Uterus (tissue), 4 donors: Measurements from ENCODE around the gene ZSWIM1. TPM values are rescaled to one million over a fixed set of nuclear protein-coding genes. Genes with fewer than 3 reads are reported as not detected.

Experiments used
- DNase-seq, 2 donors: peaks; one replicate each; pipeline ENCODE4 v3.0.0-alpha.2; 2019 to 2020
- H3K27ac ChIP-seq, 2 donors: fragments of 200-600 bp; sonication (generic); 1 replicate in 1 of 2; 2 replicates in 1 of 2; pipeline ENCODE4 v1.5.1; 2016 to 2018
- H3K27me3 ChIP-seq, 2 donors: fragments of 200-600 bp; sonication (generic); one replicate each; pipeline ENCODE4 v1.5.1; 2018 to 2019; ENCODE audit warnings: control low read depth in 1 of 2
- H3K36me3 ChIP-seq, 2 donors: fragments of 200-600 bp; sonication (generic); one replicate each; pipeline ENCODE4 v1.5.1; 2019; ENCODE audit warnings: control low read depth in 1 of 2
- H3K4me1 ChIP-seq, 2 donors: fragments of 200-600 bp; sonication (generic); one replicate each; pipeline ENCODE4 v1.5.1; 2018 to 2019; ENCODE audit warnings: control low read depth in 1 of 2
- H3K4me3 ChIP-seq, 2 donors: fragments of 200-600 bp; sonication (generic); 1 replicate in 1 of 2; 2 replicates in 1 of 2; pipeline ENCODE4 v1.5.1; 2018 to 2019; ENCODE audit warnings: mild to moderate bottlenecking in 1 of 2
- H3K9me3 ChIP-seq, 2 donors: fragments of 200-600 bp; sonication (generic); one replicate each; pipeline ENCODE4 v1.5.1; 2019; ENCODE audit warnings: control low read depth in 1 of 2
- CTCF ChIP-seq, 4 experiments: fragments of 200-600 bp in 2 of 4; fragments of 450-650 bp in 2 of 4; sonication (generic) in 2 of 4; IDR thresholded peaks; one replicate each; pipeline ENCODE4 v1.5.1; 2016 to 2019; ENCODE audit warnings: antibody characterized with exemption in 4 of 4, mild to moderate bottlenecking in 2 of 4, moderate library complexity in 1 of 4
- POLR2A ChIP-seq, 2 donors: fragments of 450-650 bp; IDR thresholded peaks; one replicate each; pipeline ENCODE4 v1.6.1; 2016; ENCODE audit warnings: antibody characterized with exemption in 2 of 2, mild to moderate bottlenecking in 1 of 2, moderate library complexity in 1 of 2
- intact Hi-C: fragments of 100-400 bp; cut with DNase I; formaldehyde crosslinking; loops from one replicate; pipeline ENCODE4 v1.15.1; 2023; ENCODE audit warnings: low total_unique reads
- total RNA-seq, 4 donors: library from RNA; depleted of rRNA in 3 of 4; stranded (reverse); fragments of >200 nt in 3 of 4; gene quantifications; one replicate each; pipeline versions ENCODE4 v1.1.0 to v1.2.4, GENCODE V29; 2014 to 2023
- donor health status: DM: yes; HTN: yes; CAD: no.

Gene ZSWIM1
- total RNA-seq, 4 donors from 2014 or later: 0.77 to 12.2 (median 3.3) TPM

- Histone ChIP-seq H3K36me3 (no peaks in the 10 kb centered on the region), H3K27me3 (no peaks in the 10 kb centered on the region), H3K9me3 (no peaks in the 10 kb centered on the region), H3K27ac (peak overlapping the region; percentile 58 to 69), H3K4me1 (peaks cover 0 to 12% of the 10 kb centered on the region in 2 donors), H3K4me3 (no peak overlapping the region)
- no peak for DNase-seq
- intact Hi-C loops: no loop called here
- TF ChIP-seq POLR2A (IDR thresholded peaks at IDR 0.05) (no peak), CTCF (IDR thresholded peaks at IDR 0.05) (no peak)
Measured at GRCh38 chr20:45841407-45842129, 39.5 kb upstream of the ZSWIM1 start.

GRCh38 chr20:45842169-45842812 is 38.7 kb upstream of the ZSWIM1 start:
- H3K4me1 ChIP-seq: peaks cover 0 to 8% of the 10 kb centered on the region in 2 donors
- TF ChIP-seq CTCF (IDR thresholded peaks at IDR 0.05): no peak
- no peak for TF ChIP-seq POLR2A (IDR thresholded peaks at IDR 0.05)
- intact Hi-C loops: no loop called here
- peak in 1 of 2 donors; percentile 76 for DNase-seq
- H3K27me3 ChIP-seq: no peaks in the 10 kb centered on the region
- no peak overlapping the region for H3K4me3 ChIP-seq
- H3K27ac ChIP-seq: peak overlapping the region; percentile 58 to 69
- H3K36me3 ChIP-seq: no peaks in the 10 kb centered on the region
- no peaks in the 10 kb centered on the region for H3K9me3 ChIP-seq

- intact Hi-C loops: no loop called here
- TF ChIP-seq CTCF (IDR thresholded peaks at IDR 0.05): no peak
- TF ChIP-seq POLR2A (IDR thresholded peaks at IDR 0.05): no peak
- Histone ChIP-seq H3K4me3 (no peak overlapping the region), H3K27me3 (no peaks in the 10 kb centered on the region), H3K27ac (peak overlapping the region; percentile 58 to 69), H3K4me1 (peaks cover 0 to 8% of the 10 kb centered on the region in 2 donors), H3K36me3 (no peaks in the 10 kb centered on the region), H3K9me3 (no peaks in the 10 kb centered on the region)
- DNase-seq: no peak
Measured at GRCh38 chr20:45843506-45843905, 37.5 kb upstream of the ZSWIM1 start.

GRCh38 chr20:45845452-45845851 is 35.6 kb upstream of the ZSWIM1 start:
- no peak overlapping the region for H3K27ac ChIP-seq
- no peak for DNase-seq
- H3K4me1 ChIP-seq: peaks cover 0 to 8% of the 10 kb centered on the region in 2 donors
- no peaks in the 10 kb centered on the region for H3K27me3 ChIP-seq
- H3K9me3 ChIP-seq: no peaks in the 10 kb centered on the region
- no peaks in the 10 kb centered on the region for H3K36me3 ChIP-seq
- no peak overlapping the region for H3K4me3 ChIP-seq
- intact Hi-C loops: no loop called here
- TF ChIP-seq CTCF (IDR thresholded peaks at IDR 0.05) (no peak), POLR2A (IDR thresholded peaks at IDR 0.05) (no peak)

GRCh38 chr20:45848421-45848820 is 32.6 kb upstream of the ZSWIM1 start:
- Histone ChIP-seq H3K9me3 (no peaks in the 10 kb centered on the region), H3K27ac (no peak overlapping the region), H3K4me3 (no peak overlapping the region), H3K36me3 (no peaks in the 10 kb centered on the region), H3K4me1 (peaks cover 0 to 3% of the 10 kb centered on the region in 2 donors), H3K27me3 (no peaks in the 10 kb centered on the region)
- TF ChIP-seq CTCF (IDR thresholded peaks at IDR 0.05) (no peak), POLR2A (IDR thresholded peaks at IDR 0.05) (no peak)
- DNase-seq: no peak
- intact Hi-C loops: no loop called here
